Ramos (cell line): ENCODE results near the gene PPM1H.

Source experiments
- in situ Hi-C: fragments of 300-500 bp; cut with MboI; formaldehyde crosslinking; loops from one replicate; pipeline ENCODE4 v1.14.3; 2022; ENCODE audit warnings: low sequenced_read_pairs; ENCODE audit not compliant: unreplicated experiment

Gene PPM1H

DNA sequence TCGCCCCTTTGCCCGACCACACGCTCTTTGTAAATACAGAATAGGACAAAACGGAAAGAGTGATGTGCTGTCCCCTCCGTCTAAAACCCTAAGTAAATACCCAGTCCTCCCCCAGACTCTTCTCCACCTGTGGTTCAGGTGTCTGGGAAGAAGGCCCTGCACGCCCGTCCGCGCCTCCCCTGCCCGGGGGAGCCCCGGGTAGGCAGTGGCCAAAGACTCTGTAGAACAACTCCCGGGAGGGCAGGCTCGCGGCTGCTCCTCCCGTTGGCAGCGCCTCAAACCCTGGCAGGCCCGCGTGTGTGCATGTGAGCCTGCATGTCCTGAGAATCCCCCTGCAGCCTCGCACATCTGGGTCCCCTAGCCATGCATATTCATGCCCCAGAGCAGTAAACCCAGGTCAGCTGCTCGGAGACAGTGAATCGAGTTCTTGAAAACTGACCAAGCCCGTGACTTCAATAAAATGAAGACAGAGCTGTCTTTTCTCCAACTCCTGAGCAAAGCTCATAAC is 302.5 kb downstream of the PPM1H start:
- in situ Hi-C loops = no loop called here

DNA sequence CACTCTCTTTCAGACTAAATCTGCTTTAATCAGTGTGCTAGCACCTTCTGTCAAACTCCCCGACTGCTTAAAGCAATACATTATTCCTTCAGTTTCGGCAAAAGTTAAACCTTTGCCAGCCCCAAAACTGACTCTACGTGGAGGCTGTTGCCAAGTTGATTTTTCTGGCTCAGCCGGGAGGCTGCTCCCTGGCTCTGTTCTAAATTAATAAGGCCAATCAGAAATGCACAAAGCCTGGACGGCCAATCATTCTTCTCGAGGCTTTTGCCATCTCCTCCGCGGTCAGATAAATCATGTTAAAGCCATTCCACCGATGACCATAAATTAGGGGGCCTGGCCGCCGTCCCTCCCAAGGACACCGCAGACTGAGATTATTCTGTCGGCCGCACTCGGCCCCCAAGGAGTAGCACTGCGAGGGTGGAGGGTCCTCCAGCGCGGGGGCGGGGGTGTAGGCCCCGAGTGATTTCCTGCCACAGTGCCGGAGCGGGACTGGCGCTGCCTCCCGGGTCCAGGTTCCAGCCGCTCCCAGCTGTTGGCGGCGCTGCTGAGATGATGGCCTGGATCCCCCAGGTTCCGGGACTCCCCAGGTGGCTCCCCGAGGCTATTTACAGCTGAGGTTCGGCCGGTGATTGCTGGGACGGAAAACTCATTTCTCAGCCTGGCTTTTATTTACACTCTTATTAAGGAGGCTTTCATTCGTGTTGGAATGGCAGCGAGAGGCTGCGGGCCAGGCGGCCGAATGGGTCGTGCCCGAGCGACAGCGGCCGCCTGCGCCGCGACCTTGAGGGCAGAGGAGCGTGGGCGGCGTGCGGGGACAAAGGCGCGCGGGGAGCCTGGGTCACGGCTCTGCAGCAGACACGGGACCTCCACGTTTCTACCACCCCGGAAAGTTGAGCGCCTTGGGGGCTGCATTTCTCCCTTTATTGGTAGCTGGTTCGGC is 303.2 kb downstream of the PPM1H start:
- in situ Hi-C loops = no loop called here

DNA sequence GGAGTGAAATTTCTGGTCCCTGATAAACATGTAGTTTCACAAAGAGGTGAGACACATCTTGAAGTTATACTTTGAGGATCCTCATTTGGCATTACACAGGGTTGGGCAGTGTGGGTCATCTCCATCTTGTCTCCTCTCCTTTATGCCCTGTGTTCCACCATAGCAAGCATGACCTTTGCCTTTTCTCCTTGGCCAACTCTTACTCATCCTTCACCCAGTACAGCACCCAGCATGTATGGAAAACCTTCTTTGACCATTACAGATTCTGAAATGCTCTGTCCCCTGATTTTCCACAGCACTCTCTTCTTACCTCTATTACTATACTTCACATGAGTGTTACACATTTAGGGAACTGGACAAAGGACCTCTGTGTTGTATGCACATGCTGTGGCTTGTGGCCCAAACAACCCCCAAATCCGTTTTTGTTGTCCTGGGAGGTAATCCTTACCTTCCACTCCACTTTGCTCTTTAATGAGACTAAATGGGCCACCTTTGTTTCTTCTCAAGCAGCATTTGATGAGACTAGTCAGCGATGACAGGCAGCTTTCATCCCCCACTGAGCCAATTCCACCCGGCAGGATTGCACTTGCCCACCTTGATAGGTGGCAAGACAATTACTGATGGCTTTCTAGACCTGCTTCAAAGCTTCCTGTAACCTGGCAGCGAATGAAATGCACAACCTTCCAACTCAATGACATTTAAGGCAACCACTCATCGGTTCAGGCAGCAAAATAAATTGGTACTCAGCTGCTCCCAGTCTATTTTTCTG is 304.8 kb downstream of the PPM1H start:
- in situ Hi-C loops = no loop called here

DNA sequence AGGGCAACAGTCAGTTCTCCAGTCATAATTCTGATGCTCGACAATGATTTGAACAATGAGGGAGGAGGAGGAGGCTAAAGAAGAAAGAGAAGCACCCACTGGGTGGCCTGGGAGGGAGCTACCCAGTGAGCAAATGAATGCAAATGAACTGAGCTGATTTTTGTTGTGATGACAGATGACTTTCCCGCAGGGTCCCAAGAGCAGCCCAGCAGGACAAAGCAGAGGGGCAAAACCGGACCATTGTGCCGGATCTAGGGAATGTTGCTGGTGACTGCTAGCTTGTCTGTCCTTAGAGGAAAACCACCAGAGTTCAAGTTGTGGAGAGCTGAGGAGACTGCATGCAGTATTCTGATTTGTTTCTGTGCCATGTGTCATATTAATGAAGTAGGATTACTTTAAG is 305.5 kb downstream of the PPM1H start:
- in situ Hi-C loops = no loop called here

DNA sequence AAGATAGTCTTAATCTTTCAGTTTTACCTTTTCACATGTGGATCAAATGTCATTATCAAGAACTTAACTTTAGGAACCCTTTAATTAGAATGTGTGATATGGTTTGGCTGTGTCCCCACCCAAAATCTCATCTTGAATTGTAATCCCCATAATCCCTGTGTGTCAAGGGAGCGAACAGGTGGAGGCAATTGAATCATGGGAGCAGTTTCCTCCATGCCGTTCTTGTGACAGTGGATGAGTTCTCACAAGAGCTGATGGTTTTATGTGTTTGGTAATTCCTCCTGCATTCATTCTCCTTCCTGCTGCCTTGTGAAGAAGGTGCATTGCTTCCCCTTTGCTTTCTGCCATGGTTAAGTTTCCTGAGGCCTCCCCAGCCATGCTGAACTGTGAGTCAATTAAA is 307.8 kb downstream of the PPM1H start:
- in situ Hi-C loops = no loop called here

DNA sequence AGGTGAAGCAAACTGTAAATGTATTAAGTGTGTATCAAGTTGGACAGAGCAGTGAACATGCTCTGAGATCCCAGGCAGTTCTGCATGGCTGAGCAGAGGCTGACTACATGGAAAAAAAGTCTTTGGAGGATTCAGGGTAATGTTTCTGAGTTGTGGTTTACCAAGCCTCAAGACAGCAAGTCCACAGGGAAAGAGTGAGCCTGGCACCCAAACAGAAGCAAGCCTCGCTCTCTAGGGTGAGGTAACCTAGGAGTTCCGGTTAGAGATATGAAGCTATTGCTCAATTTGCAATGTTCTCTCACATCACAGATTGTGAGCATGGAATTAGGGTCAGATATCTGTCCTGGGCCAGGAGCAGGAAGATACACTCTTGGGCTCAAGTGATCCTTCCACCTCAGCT is 309.7 kb downstream of the PPM1H start:
- in situ Hi-C loops = no loop called here

DNA sequence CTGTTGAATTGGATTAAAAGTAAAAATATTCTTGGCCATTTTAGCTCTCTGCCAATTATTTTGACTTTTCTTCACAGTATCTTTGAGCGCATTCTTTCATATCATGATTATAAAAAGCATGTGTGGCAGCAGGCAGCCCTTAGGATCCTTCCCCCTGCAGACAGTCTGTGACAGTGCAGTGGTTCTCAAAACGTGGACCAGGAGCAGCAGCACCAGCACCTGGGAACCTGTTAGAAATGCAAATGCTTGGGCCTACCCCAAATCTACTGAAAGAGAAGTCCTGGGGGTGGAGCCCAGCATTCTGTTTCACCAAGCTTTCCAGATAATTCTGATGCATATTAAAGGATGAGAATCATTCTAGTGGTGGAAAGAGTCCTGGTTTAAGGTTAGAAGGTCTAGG is 312.8 kb downstream of the PPM1H start:
- in situ Hi-C loops = no loop called here

DNA sequence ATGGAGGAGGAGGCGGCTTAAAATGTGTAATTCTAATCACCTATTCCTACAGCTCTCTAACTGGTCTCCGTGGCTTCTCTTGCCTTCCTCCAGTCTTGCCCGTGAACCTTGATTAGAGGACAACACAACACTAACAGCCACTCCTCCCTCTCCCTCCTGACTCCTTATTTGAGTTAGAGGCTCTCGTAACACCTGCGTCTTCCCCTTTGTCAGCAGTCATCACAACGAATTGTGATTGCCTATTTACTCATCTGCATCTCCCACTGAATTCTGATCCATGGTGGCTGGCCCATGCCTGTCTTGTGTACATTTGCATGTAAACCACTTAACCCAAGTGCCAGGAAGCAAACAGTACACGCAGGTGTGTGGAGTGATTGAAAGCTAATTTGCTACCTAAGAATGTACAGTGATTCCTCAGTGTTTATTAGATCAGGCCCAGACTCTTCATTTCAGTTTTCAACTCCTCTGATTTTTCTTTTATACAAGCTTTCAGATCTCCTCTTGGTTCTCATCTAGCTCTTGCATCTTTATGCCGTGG is 313.8 kb downstream of the PPM1H start:
- in situ Hi-C loops = no loop called here

DNA sequence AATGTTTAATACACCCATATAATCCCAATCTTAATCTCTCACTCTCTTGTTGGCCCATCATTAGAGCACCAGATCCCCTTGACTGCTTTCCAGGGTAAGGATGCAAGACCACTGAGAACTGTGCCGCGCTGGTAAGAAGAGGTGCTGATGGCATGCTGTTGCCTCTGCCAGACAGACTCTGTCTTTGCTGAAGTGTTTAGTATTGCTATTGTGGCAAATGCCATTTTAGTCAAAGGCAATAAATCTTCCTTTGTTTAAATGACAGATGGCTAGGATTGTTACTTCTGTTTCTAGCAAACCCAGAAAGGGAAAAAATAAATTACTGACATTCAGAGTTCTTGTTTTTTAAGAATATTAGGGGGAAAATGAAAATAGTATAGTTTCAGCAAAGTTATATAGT is 316.0 kb downstream of the PPM1H start:
- in situ Hi-C loops = no loop called here

DNA sequence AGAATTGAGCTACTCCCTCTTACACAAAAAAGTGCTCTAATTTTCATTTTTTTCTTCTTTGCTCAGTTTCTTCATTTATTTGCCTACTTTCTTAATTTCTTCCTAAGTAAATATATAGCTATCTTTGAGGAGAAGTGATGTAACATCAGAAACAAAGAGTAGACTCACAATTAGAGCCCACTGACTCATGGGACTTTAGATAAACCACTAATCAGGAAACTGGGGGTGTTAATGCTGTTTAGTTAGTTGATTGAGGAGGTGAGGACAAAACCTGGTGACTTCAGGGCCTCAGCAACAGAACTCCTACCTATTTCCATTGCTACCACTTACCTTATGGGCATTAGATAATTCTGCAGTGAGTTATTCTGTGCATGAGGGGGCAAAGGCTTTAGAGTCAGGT is 316.6 kb downstream of the PPM1H start:
- in situ Hi-C loops = no loop called here

DNA sequence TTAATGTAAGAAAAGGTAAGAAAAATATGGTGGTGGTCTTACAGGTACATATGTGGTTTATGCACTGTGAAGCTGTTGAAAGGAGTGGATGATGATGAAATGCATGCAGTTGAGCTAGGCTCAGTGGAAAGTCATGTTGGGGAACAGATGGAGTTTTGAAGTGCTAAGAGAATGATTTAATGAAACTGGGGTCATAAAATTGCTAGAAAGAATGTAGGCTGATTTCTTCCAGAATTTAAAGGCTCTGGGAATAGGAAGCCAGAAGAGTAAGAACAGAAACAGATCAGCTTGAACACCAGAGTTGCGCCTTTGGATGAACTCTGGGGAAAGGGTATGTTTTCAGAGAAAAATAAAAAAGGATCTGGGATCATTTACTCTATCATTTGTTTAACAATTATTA is 321.9 kb downstream of the PPM1H start:
- in situ Hi-C loops = no loop called here

DNA sequence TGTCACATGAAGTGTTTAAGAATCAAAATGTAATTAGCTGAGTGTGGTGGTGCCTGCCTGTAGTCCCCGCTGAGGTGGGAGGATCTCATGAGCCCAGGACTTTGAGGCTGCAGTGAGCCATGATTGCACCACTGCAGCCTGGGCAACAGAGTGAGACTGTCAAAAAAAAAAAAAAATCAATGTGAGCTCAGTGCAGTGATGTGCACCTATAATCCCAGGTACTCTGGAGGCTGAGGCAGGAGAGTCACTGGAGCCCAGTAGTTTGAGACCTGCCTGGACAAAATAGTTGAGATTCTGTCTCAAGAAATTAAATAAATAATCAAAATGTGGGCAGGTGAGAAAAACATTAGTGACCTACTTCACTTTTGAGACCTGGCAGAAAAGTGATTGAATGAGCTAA is 328.3 kb downstream of the PPM1H start:
- in situ Hi-C loops = no loop called here

DNA sequence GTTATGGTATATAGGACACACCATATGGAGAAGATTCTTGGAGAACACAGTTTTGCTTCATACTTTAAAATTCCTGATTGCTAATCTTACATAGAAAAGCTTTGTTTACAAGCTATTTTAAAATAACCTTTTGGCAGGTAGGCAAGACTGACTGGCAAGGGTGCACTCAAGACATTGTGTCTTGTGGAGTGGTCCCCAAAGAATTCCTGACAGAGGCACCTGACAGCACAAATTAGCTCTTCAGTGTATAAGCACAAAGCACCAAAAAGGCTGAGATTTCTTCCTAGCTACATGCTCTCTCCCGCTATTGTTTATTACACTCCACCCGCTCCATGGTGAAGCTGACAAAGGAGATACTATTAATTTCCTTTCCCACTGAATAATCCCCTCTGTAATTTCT is 329.0 kb downstream of the PPM1H start:
- in situ Hi-C loops = no loop called here

DNA sequence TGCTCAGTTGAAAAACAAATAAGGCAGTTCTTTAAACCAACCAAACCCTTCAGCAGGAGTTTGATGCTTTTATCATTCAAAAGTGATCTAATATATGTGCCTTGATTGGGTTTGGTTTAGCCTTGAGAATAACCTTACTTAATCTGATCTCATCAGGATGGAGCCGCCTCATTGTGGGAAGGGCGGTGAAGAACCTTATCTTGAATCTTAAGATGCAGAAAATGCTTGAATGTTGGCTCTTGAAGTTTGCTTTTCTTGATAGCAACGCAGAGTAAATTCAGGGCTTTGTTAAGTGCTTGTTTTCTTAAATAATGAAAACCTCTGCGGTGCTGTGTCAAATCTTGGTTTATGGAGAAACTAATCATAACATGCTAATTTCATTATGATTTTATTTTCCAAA is 330.1 kb downstream of the PPM1H start:
- in situ Hi-C loops = no loop called here

DNA sequence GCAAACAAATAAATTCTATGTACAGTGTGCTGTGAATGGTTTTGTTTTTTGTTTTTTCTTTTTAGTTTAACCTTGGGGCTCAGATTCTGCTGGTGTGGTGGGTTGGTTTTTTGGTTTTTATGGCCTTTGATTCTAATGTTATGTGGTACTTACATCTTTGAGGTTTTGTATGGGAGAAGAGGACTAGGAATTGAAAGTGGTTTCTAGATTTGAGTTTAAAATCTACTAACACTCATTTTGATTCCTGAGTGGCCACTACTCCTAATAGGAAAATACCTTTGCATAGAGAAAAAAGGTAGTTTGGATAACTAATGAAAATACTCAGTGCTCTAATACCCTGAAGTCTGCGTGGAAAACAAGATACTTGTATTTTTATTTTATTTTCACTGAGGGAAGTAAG is 330.6 kb downstream of the PPM1H start:
- in situ Hi-C loops = no loop called here

DNA sequence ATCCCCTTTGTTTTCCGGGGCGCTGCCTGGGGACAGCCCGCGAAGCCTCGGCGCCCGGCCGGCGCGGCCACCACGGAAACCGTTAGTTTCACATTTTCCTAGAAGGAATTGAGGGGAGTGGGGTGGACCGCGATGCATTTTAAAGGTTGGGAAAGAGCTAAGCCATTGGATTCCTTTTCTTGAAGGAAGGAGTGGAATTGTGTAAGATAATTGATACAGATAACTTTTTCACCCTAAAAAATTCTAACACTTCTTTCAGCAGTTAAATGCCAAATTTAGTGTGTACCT is 331.2 kb downstream of the PPM1H start:
- in situ Hi-C loops = no loop called here

DNA sequence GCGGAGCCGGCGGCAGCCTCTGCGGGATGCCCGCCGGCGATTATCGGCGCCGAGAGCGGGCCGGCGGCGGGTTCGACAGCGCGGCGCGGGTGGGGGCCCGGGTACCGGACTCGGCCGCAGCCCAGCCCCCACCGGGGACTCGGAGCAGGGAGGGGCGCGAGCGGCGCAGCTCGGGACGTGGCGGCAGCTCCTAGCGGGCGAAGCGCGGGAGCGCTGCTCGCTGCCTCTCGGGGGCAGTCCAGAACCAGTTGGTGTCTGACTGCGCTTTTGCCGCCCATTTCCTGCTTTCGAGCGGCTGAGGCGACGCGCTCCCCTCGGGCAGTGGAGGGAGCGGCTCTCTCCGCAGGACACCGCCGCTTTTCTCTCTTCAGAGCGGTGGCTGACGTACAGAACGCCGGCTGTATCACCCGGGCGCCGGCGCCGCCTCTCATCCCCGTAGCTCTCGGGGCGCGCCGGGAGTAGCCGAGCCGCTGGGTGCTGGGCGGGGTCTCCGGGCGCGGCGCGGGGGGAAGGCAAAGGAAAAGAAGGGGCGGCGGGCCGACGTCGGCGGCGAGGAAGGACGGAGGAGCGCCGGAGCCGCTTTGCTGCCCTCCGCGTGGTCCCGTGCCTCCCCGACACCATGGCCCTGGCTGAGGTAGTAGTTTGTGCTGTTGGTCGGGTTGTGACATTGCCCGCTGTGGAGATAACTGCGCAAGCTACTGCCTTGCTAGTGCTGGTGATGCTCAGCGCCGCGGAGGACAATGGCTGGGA is 331.7 kb downstream of the PPM1H start:
- in situ Hi-C loops = no loop called here

DNA sequence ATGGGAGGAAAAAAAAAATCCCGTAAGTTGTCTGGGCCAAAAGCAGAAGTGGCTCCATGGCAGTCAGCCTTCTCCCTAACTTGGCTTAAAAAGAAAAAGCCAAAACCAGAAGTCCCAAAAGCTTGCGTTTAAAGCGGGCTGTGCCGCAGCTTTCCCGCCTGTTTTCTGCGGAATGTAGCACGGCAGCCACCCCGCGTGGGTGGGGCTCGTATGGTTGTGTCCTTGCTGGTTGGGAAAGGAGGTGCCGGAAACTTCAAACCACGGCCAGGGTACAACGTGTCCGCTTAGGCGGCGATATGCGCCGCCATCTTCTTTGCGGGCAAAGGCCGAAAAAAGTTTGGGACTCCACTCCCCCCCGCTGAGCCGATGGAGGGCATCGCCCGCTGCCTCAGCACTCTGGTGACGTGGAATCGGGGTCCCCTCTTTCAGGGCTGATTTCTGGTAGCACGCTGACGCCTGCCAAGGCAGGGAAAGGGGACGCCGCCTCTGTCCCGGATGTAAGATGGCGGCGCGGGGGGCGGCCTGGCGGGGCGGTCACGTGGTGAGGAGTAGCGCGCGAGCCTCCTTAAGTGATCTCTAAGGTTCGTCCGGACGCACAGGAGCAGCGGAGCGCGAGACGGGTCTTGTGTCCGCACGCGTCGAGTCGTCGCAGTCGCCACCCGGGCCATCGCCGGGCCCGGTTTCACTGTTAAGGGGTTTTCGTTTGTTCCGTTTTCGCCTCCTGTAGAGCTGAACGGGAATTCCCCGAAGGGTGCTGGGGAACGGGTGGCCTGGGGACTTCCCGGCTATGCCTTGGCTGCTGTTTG is 332.5 kb downstream of the PPM1H start:
- in situ Hi-C loops = no loop called here

DNA sequence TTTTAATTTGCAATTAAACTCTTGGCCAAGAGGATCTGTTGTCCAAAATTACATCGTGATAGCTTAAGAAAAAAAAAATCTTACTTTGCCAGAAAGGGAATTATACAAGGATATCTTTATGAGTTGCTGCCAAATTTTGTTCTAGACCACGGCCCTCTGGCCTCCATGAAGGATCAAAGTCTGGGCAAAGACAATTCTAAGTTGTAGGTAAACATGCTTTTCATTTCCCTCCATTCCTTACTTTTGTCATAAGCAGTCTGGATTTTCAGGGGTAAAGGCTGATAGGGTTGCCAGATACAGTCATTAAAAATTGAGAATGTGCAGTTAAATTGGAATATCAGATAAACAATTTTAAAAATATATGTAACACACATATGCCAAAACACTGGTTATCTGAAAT is 333.2 kb downstream of the PPM1H start:
- in situ Hi-C loops = no loop called here
